ENCODE results near the gene PIK3CA.
A peak's percentile ranks its signal among the peaks of the same experiment; 100 is the strongest.
"Not testable (repeated sequence)": the region's sequence is repeated elsewhere in the genome, so short reads cannot be mapped to it uniquely, and the experiment has no call there.

The PIK3CA gene

GRCh38 chr3:179250803-179251476 is 102.8 kb downstream of the PIK3CA start, which contains the start of gene KCNMB3:
KCNMB3 (minus strand) TSS chr3:179251114; CDS start chr3:179250990, 124 bp downstream.
- intact Hi-C loops (cut with DNase I): no loop called here
- no peak for DNase-seq

GRCh38 chr3:179256813-179257212 is 108.7 kb downstream of the PIK3CA start:
- DNase-seq: no peak

GRCh38 chr3:179257742-179258141 is 109.6 kb downstream of the PIK3CA start:
- intact Hi-C loops (cut with DNase I); DNase-seq: not testable (repeated sequence)

More at GRCh38 chr3:179256813-179257212, 108.7 kb downstream of the PIK3CA start:
- intact Hi-C loops (cut with DNase I): no loop called here

GRCh38 chr3:179258820-179259219 is 110.7 kb downstream of the PIK3CA start:
- intact Hi-C loops (cut with DNase I): no loop called here
- DNase-seq: no peak

GRCh38 chr3:179259959-179260756 is 112.0 kb downstream of the PIK3CA start:
- intact Hi-C loops (cut with DNase I): loop anchor here (5.0 kb wide), 1 partner anchor 113 kb away; the partner anchor contains the start of gene PIK3CA
- DNase-seq: not testable (repeated sequence)

- intact Hi-C loops (cut with DNase I): loop anchor here (5.0 kb wide), 1 partner anchor 114 kb away; the partner anchor contains the start of gene PIK3CA
- peak; percentile 12 to 85 (median 71) for DNase-seq
These were observed 113.0 kb downstream of the PIK3CA start for GRCh38 chr3:179260949-179261765.

- intact Hi-C loops (cut with DNase I): loop anchor here (5.0 kb wide), 1 partner anchor 116 kb away; the partner anchor contains the start of gene PIK3CA
- DNase-seq: no peak
These were observed 115.0 kb downstream of the PIK3CA start for GRCh38 chr3:179263134-179263533.

- no peak for DNase-seq
- intact Hi-C loops (cut with DNase I): loop anchor here (5.0 kb wide), 1 partner anchor 117 kb away; the partner anchor contains the start of gene PIK3CA
These were observed 116.3 kb downstream of the PIK3CA start for GRCh38 chr3:179264449-179264848.

- intact Hi-C loops (cut with DNase I): no loop called here
These were observed 116.9 kb downstream of the PIK3CA start for GRCh38 chr3:179265092-179265491.

GRCh38 chr3:179265875-179266274 is 117.7 kb downstream of the PIK3CA start:
- no peak for DNase-seq
- intact Hi-C loops (cut with DNase I): no loop called here

More at GRCh38 chr3:179265092-179265491, 116.9 kb downstream of the PIK3CA start:
- DNase-seq: no peak

- no peak for DNase-seq
- intact Hi-C loops (cut with DNase I): no loop called here
These were observed 118.6 kb downstream of the PIK3CA start for GRCh38 chr3:179266701-179267211.

- intact Hi-C loops (cut with DNase I): no loop called here
- DNase-seq: no peak
These were observed 120.4 kb downstream of the PIK3CA start for GRCh38 chr3:179268400-179269051.

GRCh38 chr3:179269152-179269707 is 121.1 kb downstream of the PIK3CA start:
- no peak for DNase-seq
- intact Hi-C loops (cut with DNase I): no loop called here

- intact Hi-C loops (cut with DNase I): no loop called here
- DNase-seq: no peak
These were observed 124.2 kb downstream of the PIK3CA start for GRCh38 chr3:179272385-179272784.

- not testable (repeated sequence) for DNase-seq
These were observed 126.3 kb downstream of the PIK3CA start for GRCh38 chr3:179274434-179274833.

GRCh38 chr3:179276001-179276400 is 127.8 kb downstream of the PIK3CA start:
- intact Hi-C loops (cut with DNase I): no loop called here

More at GRCh38 chr3:179274434-179274833, 126.3 kb downstream of the PIK3CA start:
- intact Hi-C loops (cut with DNase I): not testable (repeated sequence)

GRCh38 chr3:179276743-179277142 is 128.6 kb downstream of the PIK3CA start:
- intact Hi-C loops (cut with DNase I): no loop called here
- DNase-seq: no peak

More at GRCh38 chr3:179276001-179276400, 127.8 kb downstream of the PIK3CA start:
- no peak for DNase-seq

- intact Hi-C loops (cut with DNase I): no loop called here
- DNase-seq: no peak
These were observed 130.0 kb downstream of the PIK3CA start for GRCh38 chr3:179278151-179278550.

All from head of caudate nucleus (tissue), 42 donors.